ENCODE measurements around the gene CKLF. TPM values are rescaled to one million over a fixed set of nuclear protein-coding genes. Genes with fewer than 3 reads are reported as not detected.
A peak's percentile ranks its signal among the peaks of the same experiment; 100 is the strongest.

CKLF gene
- total RNA-seq, 2 donors from 2014 or later, result 20.5 to 28.3 TPM

- H3K4me1 ChIP-seq (replicated peaks), result no peaks in the 10 kb centered on the region
- WGBS, result 79% methylated on average over 5 of the region's 6 CpGs
Observed at GRCh38 chr16:66543541-66543940, 8.8 kb upstream of the CKLF start.

GRCh38 chr16:66544016-66544757 is 8.2 kb upstream of the CKLF start:
- TF ChIP-seq POLR2A (IDR thresholded peaks at IDR 0.05), result no peak
- intact Hi-C loops (cut with DNase I), result no loop called here
- DNase-seq (ENCODE audit: low spot score), result no peak

More at GRCh38 chr16:66543541-66543940, 8.8 kb upstream of the CKLF start:
- Histone ChIP-seq H3K36me3 (no peaks in the 10 kb centered on the region), H3K27me3 (replicated peaks; ENCODE audit: insufficient read depth) (no peaks in the 10 kb centered on the region), H3K4me3 (no peak overlapping the region), H3K27ac (no peak overlapping the region), H3K9me3 (no peaks in the 10 kb centered on the region)
- intact Hi-C loops (cut with DNase I), result no loop called here
- no peak for TF ChIP-seq POLR2A (IDR thresholded peaks at IDR 0.05)
- no peak for TF ChIP-seq CTCF (IDR thresholded peaks at IDR 0.05)
- TF ChIP-seq POLR2AphosphoS5 (IDR thresholded peaks at IDR 0.05), result no peak
- no peak for DNase-seq (ENCODE audit: low spot score)

GRCh38 chr16:66547101-66547989 is 5.0 kb upstream of the CKLF start:
- no peak overlapping the region for H3K4me3 ChIP-seq
- intact Hi-C loops (cut with DNase I), result no loop called here
- H3K36me3 ChIP-seq, result no peaks in the 10 kb centered on the region
- 84% methylated on average over 5 of the region's 5 CpGs for WGBS
- TF ChIP-seq CTCF (IDR thresholded peaks at IDR 0.05) (no peak), POLR2AphosphoS5 (IDR thresholded peaks at IDR 0.05) (no peak), POLR2A (IDR thresholded peaks at IDR 0.05) (no peak)
- no peaks in the 10 kb centered on the region for H3K27me3 ChIP-seq (replicated peaks; ENCODE audit: insufficient read depth)
- H3K27ac ChIP-seq, result no peak overlapping the region
- no peaks in the 10 kb centered on the region for H3K4me1 ChIP-seq (replicated peaks)
- no peak for DNase-seq (ENCODE audit: low spot score)
- H3K9me3 ChIP-seq, result no peaks in the 10 kb centered on the region

More at GRCh38 chr16:66544016-66544757, 8.2 kb upstream of the CKLF start:
- no peaks in the 10 kb centered on the region for H3K9me3 ChIP-seq
- no peaks in the 10 kb centered on the region for H3K27me3 ChIP-seq (replicated peaks; ENCODE audit: insufficient read depth)
- WGBS, result 64% methylated on average over 7 of the region's 7 CpGs
- H3K36me3 ChIP-seq, result no peaks in the 10 kb centered on the region
- H3K4me3 ChIP-seq, result no peak overlapping the region
- H3K4me1 ChIP-seq (replicated peaks), result no peaks in the 10 kb centered on the region
- H3K27ac ChIP-seq, result no peak overlapping the region

GRCh38 chr16:66548068-66548467 is 4.3 kb upstream of the CKLF start:
- TF ChIP-seq CTCF (IDR thresholded peaks at IDR 0.05) (no peak), POLR2A (IDR thresholded peaks at IDR 0.05) (no peak)
- Histone ChIP-seq H3K4me1 (replicated peaks) (no peaks in the 10 kb centered on the region), H3K27me3 (replicated peaks; ENCODE audit: insufficient read depth) (no peaks in the 10 kb centered on the region), H3K27ac (peak overlapping the region in 1 of 2 donors; percentile 93), H3K4me3 (no peak overlapping the region), H3K9me3 (no peaks in the 10 kb centered on the region), H3K36me3 (no peaks in the 10 kb centered on the region)
- intact Hi-C loops (cut with DNase I), result no loop called here
- no peak for DNase-seq (ENCODE audit: low spot score)
- WGBS, result 82% methylated on average over 4 of the region's 4 CpGs

- intact Hi-C loops (cut with DNase I), result no loop called here
Observed at GRCh38 chr16:66548868-66549267, 3.5 kb upstream of the CKLF start.

More at GRCh38 chr16:66548868-66549267, 3.5 kb upstream of the CKLF start:
- H3K36me3 ChIP-seq, result no peaks in the 10 kb centered on the region
- 66% methylated on average over 9 of the region's 9 CpGs for WGBS
- H3K4me1 ChIP-seq (replicated peaks), result no peaks in the 10 kb centered on the region
- H3K27ac ChIP-seq, result peak overlapping the region; percentile 93 to 95
- H3K9me3 ChIP-seq, result no peaks in the 10 kb centered on the region
- H3K27me3 ChIP-seq (replicated peaks; ENCODE audit: insufficient read depth), result no peaks in the 10 kb centered on the region
- no peak for DNase-seq (ENCODE audit: low spot score)
- TF ChIP-seq CTCF (IDR thresholded peaks at IDR 0.05) (no peak), POLR2AphosphoS5 (IDR thresholded peaks at IDR 0.05) (no peak), POLR2A (IDR thresholded peaks at IDR 0.05) (no peak)
- peak overlapping the region; percentile 59 to 77 for H3K4me3 ChIP-seq
